ENCODE results near the gene HSPB6. TPM values are rescaled to one million over a fixed set of nuclear protein-coding genes. Genes with fewer than 3 reads are reported as not detected.

HSPB6 gene
- total RNA-seq, 1 experiment from 2014 or later: 0.87 TPM

DNA sequence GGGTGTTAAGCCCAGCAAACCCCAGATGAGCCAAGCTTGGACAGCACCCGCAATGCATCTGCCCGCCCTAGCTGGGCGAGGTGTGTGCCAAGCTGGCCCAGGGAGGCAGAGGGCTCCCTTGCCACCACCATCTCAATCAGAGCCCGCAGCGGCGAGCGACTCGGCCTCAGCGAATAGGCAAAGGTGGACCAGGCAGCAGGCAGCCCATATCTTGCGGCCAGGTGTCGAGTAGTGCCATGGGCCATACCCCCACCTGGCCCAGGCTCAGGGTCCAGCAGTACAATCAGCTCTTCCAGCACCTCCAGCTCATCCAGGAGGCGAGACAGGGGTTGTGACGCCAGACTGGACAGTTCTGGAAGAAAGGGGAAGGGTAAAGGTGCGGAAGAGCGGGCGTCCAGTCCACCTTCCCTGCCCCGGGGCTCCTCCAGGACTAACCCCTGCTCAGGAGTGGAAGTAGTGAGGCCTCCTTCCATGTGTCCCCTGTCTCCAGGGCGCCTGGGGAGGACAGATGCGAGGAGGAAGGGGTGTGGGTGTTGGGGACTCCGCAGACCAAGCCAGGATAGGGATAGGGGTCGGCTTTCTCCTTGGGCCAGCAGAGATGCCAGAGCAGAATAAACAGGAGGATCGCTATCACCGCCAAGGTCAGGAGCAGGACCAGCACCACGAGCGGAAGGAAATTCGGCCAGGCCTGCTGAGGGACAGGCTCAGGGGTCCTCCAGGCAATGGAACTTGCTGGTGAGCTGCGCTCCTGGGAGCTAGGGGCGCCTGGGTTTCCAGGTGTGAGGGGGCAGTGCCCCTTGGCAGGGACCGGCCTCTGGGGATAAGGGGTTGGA lies 17.3 kb downstream of the HSPB6 start:
- Histone ChIP-seq H3K4me1 (ENCODE audit: control insufficient read depth, insufficient read depth, low read length) (peaks cover 18% of the 10 kb centered on the region), H3K36me3 (ENCODE audit: control insufficient read depth, insufficient read depth, low read length) (peaks cover 3% of the 10 kb centered on the region; the same call in 1 of the 2 replicates), H3K27me3 (ENCODE audit: control insufficient read depth, insufficient read depth, low read length) (no peaks in the 10 kb centered on the region), H3K27ac (ENCODE audit: low read length) (peak overlapping the region; percentile 78; the same call in 1 of the 2 replicates), H3K4me3 (ENCODE audit: low read depth in 2 of 2, low read length in 2 of 2) (peak overlapping the region; percentile 67 to 79), H3K9me3 (ENCODE audit: control insufficient read depth, insufficient read depth, low read depth, low read length) (no peaks in the 10 kb centered on the region)
- intact Hi-C loops (cut with micrococcal nuclease; ENCODE audit: unreplicated experiment): no loop called here
- in situ Hi-C loops (cut with HindIII; ENCODE audit: low pct_unique_long_range_greater_than_20kb, low sequenced_read_pairs): no loop called here
- ChIA-PET POLR2A (interaction anchor here (1.0 kb wide), 1 partner anchor 8 kb away, joined by 5 read pairs; the partner anchor contains the start of gene LIN37), CTCF (no interaction called here)
- BruUV-seq (replicated peaks): no TSS peak
- DNase-seq (ENCODE audit: low read depth, low spot score) (no peak), ATAC-seq (no peak; the same call in 1 of the 2 replicates)
- TF ChIP-seq POLR2AphosphoS5 (IDR thresholded peaks at IDR 0.05; ENCODE audit: low read depth, low read length): no peak; the same call in 1 of the 2 replicates
- TF ChIP-seq, protein P1, sequence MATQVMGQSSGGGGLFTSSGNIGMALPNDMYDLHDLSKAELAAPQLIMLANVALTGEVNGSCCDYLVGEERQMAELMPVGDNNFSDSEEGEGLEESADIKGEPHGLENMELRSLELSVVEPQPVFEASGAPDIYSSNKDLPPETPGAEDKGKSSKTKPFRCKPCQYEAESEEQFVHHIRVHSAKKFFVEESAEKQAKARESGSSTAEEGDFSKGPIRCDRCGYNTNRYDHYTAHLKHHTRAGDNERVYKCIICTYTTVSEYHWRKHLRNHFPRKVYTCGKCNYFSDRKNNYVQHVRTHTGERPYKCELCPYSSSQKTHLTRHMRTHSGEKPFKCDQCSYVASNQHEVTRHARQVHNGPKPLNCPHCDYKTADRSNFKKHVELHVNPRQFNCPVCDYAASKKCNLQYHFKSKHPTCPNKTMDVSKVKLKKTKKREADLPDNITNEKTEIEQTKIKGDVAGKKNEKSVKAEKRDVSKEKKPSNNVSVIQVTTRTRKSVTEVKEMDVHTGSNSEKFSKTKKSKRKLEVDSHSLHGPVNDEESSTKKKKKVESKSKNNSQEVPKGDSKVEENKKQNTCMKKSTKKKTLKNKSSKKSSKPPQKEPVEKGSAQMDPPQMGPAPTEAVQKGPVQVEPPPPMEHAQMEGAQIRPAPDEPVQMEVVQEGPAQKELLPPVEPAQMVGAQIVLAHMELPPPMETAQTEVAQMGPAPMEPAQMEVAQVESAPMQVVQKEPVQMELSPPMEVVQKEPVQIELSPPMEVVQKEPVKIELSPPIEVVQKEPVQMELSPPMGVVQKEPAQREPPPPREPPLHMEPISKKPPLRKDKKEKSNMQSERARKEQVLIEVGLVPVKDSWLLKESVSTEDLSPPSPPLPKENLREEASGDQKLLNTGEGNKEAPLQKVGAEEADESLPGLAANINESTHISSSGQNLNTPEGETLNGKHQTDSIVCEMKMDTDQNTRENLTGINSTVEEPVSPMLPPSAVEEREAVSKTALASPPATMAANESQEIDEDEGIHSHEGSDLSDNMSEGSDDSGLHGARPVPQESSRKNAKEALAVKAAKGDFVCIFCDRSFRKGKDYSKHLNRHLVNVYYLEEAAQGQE (IDR thresholded peaks at IDR 0.05; ENCODE audit: insufficient read depth in 1 of 2, low read depth in 2 of 2, low read length in 1 of 2): no peak
- TF ChIP-seq, protein P2, sequence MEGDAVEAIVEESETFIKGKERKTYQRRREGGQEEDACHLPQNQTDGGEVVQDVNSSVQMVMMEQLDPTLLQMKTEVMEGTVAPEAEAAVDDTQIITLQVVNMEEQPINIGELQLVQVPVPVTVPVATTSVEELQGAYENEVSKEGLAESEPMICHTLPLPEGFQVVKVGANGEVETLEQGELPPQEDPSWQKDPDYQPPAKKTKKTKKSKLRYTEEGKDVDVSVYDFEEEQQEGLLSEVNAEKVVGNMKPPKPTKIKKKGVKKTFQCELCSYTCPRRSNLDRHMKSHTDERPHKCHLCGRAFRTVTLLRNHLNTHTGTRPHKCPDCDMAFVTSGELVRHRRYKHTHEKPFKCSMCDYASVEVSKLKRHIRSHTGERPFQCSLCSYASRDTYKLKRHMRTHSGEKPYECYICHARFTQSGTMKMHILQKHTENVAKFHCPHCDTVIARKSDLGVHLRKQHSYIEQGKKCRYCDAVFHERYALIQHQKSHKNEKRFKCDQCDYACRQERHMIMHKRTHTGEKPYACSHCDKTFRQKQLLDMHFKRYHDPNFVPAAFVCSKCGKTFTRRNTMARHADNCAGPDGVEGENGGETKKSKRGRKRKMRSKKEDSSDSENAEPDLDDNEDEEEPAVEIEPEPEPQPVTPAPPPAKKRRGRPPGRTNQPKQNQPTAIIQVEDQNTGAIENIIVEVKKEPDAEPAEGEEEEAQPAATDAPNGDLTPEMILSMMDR (IDR thresholded peaks at IDR 0.05): no peak
- TF ChIP-seq SIN3A (IDR thresholded peaks at IDR 0.05; ENCODE audit: borderline replicate concordance, insufficient read depth, low read depth, low read length): no peak
- TF ChIP-seq TCF7L2 (IDR thresholded peaks at IDR 0.05; ENCODE audit: low read depth, low read length): no peak

DNA sequence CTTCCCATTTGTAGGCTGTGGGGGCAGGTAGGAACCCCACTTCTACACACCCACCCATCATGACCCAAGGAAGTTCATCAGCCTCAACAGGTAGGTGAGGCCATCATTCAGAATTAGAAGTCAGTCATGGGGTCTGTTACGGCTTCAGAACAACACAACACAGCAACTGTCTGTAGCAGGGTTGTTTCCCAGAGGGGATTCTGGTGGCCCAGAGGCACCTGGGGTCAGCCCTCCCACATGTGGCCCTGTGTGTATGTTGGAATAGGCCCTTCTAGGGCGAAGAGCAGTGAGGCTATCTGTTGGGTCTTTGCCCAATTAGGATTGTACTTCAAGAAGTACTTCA lies 18.0 kb downstream of the HSPB6 start:
- Histone ChIP-seq H3K4me3 (ENCODE audit: low read depth in 2 of 2, low read length in 2 of 2) (no peak overlapping the region), H3K27me3 (ENCODE audit: control insufficient read depth, insufficient read depth, low read length) (no peaks in the 10 kb centered on the region), H3K4me1 (ENCODE audit: control insufficient read depth, insufficient read depth, low read length) (peaks cover 12% of the 10 kb centered on the region), H3K27ac (ENCODE audit: low read length) (no peak overlapping the region; the same call in 1 of the 2 replicates), H3K36me3 (ENCODE audit: control insufficient read depth, insufficient read depth, low read length) (peaks cover 3% of the 10 kb centered on the region; the same call in 1 of the 2 replicates), H3K9me3 (ENCODE audit: control insufficient read depth, insufficient read depth, low read depth, low read length) (no peaks in the 10 kb centered on the region)
- no peak for DNase-seq (ENCODE audit: low read depth, low spot score)
- CTCF ChIA-PET: no interaction called here
- intact Hi-C loops (cut with micrococcal nuclease; ENCODE audit: unreplicated experiment) (no loop called here), in situ Hi-C loops (cut with HindIII; ENCODE audit: low pct_unique_long_range_greater_than_20kb, low sequenced_read_pairs) (no loop called here)
- TF ChIP-seq, protein P2 (IDR thresholded peaks at IDR 0.05): no peak
- TF ChIP-seq, protein P1 (IDR thresholded peaks at IDR 0.05; ENCODE audit: insufficient read depth in 1 of 2, low read depth in 2 of 2, low read length in 1 of 2): no peak
- TF ChIP-seq SIN3A (IDR thresholded peaks at IDR 0.05; ENCODE audit: borderline replicate concordance, insufficient read depth, low read depth, low read length): no peak
- no peak for TF ChIP-seq POLR2AphosphoS5 (IDR thresholded peaks at IDR 0.05; ENCODE audit: low read depth, low read length)
- TF ChIP-seq TCF7L2 (IDR thresholded peaks at IDR 0.05; ENCODE audit: low read depth, low read length): no peak
- BruUV-seq (replicated peaks): no TSS peak
- no peak for ATAC-seq
- POLR2A ChIA-PET: interaction anchor here (1.0 kb wide), 1 partner anchor 9 kb away, joined by 5 read pairs; the partner anchor contains the start of gene LIN37
